Activated CD8-positive, alpha-beta memory T cell treated with anti-CD3 and anti-CD28 coated beads for 36 hours (primary cell): ENCODE results near the gene REPS2. TPM values are rescaled to one million over a fixed set of nuclear protein-coding genes. Genes with fewer than 3 reads are reported as not detected.

Experiments used
- CTCF ChIA-PET: fragments of 350-600 bp; sonication (Branson Sonifier 250); formaldehyde crosslinking; loops from one replicate; lab custom pipeline; 2021; ENCODE audit warnings: antibody characterized with exemption; lab: Charles Lee
- POLR2A ChIA-PET: fragments of 350-600 bp; sonication (Branson Sonifier 250); formaldehyde crosslinking; loops from one replicate; lab custom pipeline; 2021; ENCODE audit warnings: antibody characterized with exemption; lab: Charles Lee
- total RNA-seq, 2 experiments: library from RNA; stranded (reverse); gene quantifications; one replicate each; pipeline ENCODE4 v1.2.3, GENCODE V29; 2021

REPS2 gene
- total RNA-seq, 2 experiments from 2014 or later = not detected

GRCh38 chrX:17027931-17028330, 81.5 kb downstream of the REPS2 start:
- POLR2A ChIA-PET = no interaction called here

DNA sequence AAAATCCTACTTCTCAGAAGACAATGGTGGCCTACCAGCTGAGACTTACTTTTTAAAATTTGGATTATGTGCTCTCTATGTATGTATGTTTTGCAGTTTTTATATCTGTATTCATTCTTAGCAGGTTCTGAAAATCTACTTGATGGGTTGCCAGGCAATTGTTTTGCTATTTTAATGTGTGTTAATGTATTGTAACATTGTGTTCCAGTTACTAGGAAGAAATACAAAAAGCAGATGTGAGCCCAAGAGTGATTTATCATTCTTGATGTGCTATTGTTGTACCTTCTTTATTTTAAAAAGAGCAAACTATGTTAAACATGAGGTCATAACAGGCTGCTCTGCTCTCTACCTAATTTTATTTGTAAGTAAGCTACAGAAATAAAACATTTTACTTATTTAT, 81.9 kb downstream of the REPS2 start:
- CTCF ChIA-PET = no interaction called here
- POLR2A ChIA-PET = no interaction called here

More at GRCh38 chrX:17027931-17028330, 81.5 kb downstream of the REPS2 start:
- CTCF ChIA-PET = no interaction called here

GRCh38 chrX:17030092-17030491, 83.6 kb downstream of the REPS2 start:
- ChIA-PET POLR2A (no interaction called here), CTCF (no interaction called here)

DNA sequence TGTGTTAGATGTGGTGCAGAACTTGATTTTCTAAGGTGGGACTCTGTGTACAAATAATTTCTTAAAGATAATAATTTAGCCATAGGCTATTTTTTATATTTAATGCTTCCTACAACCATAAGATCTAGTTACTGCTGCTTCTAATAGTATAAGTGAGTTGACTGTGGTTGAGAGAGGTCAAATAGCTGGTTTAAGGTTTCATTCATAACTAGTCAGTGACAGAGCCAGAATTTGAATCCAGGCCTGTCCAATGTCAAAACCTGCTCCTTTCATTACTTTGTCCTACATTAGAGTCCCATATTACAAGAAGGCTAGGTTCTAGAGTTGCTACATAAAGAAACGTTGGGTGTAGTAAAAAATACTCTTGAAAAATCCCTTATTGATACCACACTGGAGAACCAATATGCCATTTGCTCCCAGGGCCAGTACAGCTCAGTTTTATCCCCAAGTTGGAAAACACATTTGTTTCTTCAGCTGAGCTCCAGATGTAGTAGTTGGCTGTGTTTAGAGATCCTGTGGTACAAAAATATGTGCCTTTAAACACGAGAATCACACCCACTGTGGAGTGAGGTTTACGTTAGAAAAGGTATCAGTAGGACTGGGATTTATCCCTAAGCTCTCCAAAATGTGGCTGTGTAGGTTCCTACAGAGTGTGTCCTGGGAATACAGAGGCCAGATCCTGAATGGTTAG, 84.3 kb downstream of the REPS2 start:
- POLR2A ChIA-PET = no interaction called here

GRCh38 chrX:17031827-17032226, 85.4 kb downstream of the REPS2 start:
- CTCF ChIA-PET = no interaction called here
- POLR2A ChIA-PET = no interaction called here

More for the DNA sequence above, 84.3 kb downstream of the REPS2 start:
- CTCF ChIA-PET = no interaction called here

- POLR2A ChIA-PET = no interaction called here
- CTCF ChIA-PET = no interaction called here
Measured at GRCh38 chrX:17032351-17032750, 85.9 kb downstream of the REPS2 start.

GRCh38 chrX:17033225-17033624, 86.8 kb downstream of the REPS2 start:
- POLR2A ChIA-PET = no interaction called here
- CTCF ChIA-PET = no interaction called here

DNA sequence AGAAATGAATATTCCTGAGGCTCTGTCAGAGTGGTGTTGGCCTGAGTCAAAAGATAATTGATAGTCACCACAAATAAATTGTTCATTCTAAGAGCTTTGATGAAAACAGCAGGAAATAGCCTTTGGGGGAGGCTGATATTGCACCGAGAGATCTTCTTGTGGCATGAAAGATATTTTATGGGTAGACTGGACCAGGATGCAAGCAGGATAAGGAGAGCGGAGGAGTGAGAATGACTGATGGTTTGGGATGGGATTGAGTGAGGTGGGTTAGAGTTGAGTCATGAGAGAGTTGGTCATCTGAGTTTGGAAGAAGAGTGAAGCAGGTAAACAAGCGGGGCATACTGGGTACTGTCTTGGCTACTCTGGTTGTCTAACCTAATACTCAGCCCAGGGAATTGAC, 88.7 kb downstream of the REPS2 start:
- POLR2A ChIA-PET = no interaction called here

DNA sequence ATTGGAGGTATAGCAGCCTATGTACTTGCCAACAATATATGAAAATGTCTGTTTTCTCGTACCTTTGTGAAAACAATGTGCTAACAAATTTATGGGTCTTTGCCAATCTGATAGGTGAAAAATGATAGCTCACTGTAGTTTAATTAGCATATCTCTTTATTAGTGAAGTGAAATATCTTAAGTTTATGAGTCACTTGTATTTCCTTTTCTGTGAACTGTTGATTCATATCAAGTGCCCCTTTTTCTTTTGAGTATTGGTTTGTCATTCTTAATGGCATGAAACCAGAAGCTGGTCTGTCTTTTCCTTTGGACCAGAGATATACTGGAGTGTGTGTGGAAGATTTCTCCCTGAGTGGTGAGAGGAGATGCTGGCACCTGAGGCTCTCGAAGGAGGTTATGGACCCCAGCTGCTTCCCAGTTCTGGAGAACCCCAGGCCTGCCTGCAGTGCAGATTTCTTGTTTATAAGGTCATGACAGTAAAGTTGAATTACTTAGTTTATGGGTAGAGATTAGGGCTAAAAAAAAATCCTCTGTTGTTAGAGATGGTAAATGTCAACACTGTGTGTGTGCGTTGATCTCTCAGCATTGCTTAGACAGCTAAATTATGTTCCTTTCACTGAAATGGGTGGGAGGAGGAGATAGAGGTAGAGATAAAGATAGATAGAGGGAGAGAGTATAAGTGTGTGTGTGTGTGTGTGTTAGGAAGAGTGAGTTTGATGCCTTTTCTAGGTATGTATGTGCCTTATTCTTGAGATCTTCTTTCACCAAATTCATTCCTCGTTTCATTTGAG, 89.9 kb downstream of the REPS2 start:
- POLR2A ChIA-PET = no interaction called here
- CTCF ChIA-PET = no interaction called here

More for the DNA sequence above, 88.7 kb downstream of the REPS2 start:
- CTCF ChIA-PET = interaction anchor here (0.6 kb wide), 1 partner anchor 78 kb away, joined by 6 read pairs; no protein-coding TSS in a partner anchor

GRCh38 chrX:17038277-17038676, 91.8 kb downstream of the REPS2 start:
- ChIA-PET POLR2A (no interaction called here), CTCF (no interaction called here)

DNA sequence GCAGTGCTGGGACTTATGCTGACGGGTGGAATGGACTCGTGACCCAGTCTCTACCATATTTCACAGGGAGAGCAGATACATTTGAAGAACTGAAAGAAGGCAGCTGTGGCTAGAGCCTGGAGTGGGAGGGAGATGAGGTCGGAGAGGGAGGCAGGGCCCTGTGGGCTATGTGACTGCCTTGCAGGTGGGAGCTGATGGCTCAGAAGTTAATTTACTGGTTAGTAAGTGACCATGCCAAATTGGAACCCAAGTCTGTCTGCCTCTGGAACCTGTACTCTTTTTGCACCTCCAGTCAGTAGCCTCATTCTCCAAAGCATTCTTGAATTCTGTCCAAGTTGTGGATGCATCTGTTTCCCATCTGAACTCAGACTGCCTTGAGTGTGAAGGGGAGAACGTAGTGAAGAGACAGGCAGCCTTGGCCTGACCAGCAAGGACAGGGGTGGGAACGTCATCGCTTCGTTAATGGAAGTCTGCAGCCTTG, 92.3 kb downstream of the REPS2 start:
- CTCF ChIA-PET = no interaction called here
- POLR2A ChIA-PET = no interaction called here

DNA sequence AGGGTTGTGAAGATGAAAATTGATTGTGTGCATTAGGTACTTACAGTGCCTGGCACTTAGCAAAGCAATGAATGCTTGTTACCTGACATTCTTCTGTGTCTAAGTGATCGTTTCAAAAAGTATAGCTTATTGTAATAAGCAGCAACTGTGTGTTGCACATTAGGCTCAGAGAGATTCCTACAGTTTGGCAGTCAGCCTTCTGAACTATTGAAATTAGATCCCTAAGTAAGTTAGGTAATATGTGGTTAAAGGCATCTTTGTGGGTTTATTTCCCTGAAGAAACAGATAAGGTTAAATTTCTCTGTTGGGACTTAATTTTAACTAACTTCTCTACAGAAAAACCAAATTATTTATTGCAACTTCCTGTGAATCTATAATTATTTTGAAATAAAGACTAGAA, 93.4 kb downstream of the REPS2 start:
- POLR2A ChIA-PET = no interaction called here
- CTCF ChIA-PET = no interaction called here

DNA sequence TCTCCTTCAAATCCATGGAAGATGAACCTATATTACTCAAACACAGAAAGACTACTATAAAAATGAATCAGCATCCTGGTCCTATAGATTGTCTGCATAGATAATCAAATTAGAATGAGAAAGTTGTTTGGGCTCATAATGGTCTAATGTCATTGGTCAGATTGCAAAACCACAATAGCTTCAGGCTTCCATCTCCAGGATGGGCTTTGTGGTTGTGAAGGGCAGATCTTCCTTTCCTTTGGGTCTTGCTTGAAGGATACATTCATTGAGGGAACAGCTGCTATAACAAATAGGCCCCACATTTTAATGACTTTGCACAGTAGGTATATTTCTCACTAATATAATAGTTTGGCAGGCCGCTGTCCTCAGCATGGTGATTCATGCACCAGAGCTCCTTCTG, 94.3 kb downstream of the REPS2 start:
- ChIA-PET CTCF (no interaction called here), POLR2A (no interaction called here)

DNA sequence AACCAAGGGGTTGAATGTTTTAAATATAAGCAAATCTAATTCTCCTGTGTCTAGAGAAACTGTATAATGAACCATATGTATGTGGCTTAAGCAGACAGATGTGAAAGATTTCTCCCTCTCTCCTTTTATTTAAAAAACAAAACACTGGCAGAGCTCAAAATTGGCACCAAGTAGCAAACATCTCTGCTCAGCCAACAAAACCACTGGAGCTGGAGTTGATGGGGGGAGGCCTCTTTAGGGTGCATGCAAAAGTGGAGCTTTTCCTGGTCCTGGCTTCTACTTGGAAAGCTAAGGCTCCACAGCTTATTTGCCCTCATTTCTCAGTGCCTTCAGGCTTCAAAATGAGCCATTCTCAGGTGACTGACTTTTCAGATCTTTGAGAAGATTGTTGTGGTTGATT, 95.6 kb downstream of the REPS2 start:
- POLR2A ChIA-PET = no interaction called here
- CTCF ChIA-PET = no interaction called here

- ChIA-PET POLR2A (interaction anchor here (0.6 kb wide), 1 partner anchor 194 kb away, joined by 3 read pairs; no protein-coding TSS in a partner anchor), CTCF (interaction anchor here (1.0 to 1.3 kb wide), 3 partner anchors 154 to 220 kb away, joined by 3 read pairs; no protein-coding TSS in a partner anchor)
Measured at GRCh38 chrX:17046478-17047097, 100.1 kb downstream of the REPS2 start.

DNA sequence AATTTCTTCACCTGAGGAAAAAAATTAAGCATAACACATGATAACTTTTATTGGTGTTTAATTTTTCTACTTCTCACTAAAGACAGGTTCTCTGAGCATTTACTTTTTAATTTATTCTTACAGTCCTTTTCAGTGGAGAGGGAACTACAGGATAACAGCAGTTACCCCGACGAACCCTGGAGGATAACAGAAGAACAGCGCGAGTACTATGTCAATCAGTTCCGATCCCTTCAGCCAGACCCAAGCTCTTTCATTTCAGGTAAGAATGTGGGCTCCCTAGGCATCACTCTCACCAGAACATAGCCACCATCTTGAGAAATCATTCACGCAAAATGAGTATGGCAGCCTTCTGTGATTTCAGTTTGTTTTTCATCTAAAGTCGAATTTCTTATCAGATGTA, 100.8 kb downstream of the REPS2 start:
- CTCF ChIA-PET = interaction anchor here (1.0 kb wide), 1 partner anchor 221 kb away, joined by 3 read pairs; no protein-coding TSS in a partner anchor
- POLR2A ChIA-PET = no interaction called here

DNA sequence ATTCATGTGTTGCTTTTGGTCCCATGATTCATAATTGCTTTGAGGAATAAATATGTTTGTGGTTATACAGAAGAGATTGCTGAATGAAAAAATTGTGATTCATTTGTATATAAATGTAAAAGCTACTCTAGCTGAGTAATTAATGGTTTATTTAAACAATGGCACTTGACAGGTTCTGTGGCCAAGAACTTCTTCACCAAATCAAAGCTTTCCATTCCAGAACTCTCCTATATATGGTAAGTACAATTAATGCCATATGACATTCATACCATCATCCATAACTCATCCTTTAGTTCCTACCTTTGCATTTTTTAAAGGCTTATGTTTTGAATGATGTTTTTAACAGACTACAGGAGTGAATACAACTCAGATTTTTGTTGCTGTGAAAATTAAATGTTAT, 105.8 kb downstream of the REPS2 start:
- ChIA-PET CTCF (no interaction called here), POLR2A (no interaction called here)

- ChIA-PET POLR2A (no interaction called here), CTCF (no interaction called here)
Measured at GRCh38 chrX:17052793-17053192, 106.3 kb downstream of the REPS2 start.

- CTCF ChIA-PET = interaction anchor here (1.3 kb wide), 1 partner anchor 169 kb away, joined by 3 read pairs; no protein-coding TSS in a partner anchor
- POLR2A ChIA-PET = no interaction called here
Measured at GRCh38 chrX:17053502-17053901, 107.0 kb downstream of the REPS2 start.
